ENCODE results near the gene ITGB5.

DNA sequence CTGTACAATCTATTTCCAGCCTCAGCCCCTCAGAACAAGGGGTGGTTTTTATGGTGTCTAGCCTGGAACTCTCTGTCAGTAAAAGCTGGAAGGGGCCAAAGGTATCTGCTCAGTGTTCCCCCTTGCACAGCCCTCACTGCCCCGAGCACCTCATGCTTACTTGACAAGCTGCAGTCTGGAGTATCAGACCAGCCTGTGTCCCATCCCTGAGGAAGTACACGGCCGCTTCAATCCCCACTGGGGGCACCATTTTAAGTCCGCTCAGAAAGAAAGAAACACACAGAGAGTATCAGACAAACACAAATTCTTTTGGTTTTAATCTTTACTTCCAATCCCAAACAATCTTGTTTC, 124.5 kb downstream of the ITGB5 start:
- TF ChIP-seq, protein P1, sequence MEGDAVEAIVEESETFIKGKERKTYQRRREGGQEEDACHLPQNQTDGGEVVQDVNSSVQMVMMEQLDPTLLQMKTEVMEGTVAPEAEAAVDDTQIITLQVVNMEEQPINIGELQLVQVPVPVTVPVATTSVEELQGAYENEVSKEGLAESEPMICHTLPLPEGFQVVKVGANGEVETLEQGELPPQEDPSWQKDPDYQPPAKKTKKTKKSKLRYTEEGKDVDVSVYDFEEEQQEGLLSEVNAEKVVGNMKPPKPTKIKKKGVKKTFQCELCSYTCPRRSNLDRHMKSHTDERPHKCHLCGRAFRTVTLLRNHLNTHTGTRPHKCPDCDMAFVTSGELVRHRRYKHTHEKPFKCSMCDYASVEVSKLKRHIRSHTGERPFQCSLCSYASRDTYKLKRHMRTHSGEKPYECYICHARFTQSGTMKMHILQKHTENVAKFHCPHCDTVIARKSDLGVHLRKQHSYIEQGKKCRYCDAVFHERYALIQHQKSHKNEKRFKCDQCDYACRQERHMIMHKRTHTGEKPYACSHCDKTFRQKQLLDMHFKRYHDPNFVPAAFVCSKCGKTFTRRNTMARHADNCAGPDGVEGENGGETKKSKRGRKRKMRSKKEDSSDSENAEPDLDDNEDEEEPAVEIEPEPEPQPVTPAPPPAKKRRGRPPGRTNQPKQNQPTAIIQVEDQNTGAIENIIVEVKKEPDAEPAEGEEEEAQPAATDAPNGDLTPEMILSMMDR (IDR thresholded peaks at IDR 0.05; ENCODE audit: insufficient read depth, low read depth, low read length) = no peak
- TF ChIP-seq EZH2 (IDR thresholded peaks at IDR 0.05; ENCODE audit: insufficient read depth, low read length) = no peak
